WTC11 (cell line): ENCODE results near the gene POLR2C. TPM values are rescaled to one million over a fixed set of nuclear protein-coding genes. Genes with fewer than 3 reads are reported as not detected.

Experiments
- ATAC-seq: fragments of 200-7000 bp; cut with Tn5 transposase; 2 replicates; pipeline ENCODE4 v1.10.0; 2021; ENCODE audit warnings: mild to moderate bottlenecking, moderate library complexity
- CTCF ChIA-PET: fragments of 300-600 bp; sonication (Branson Sonifier 250); formaldehyde crosslinking; loops from one replicate; lab custom pipeline; 2021; ENCODE audit warnings: antibody characterized with exemption; lab: Charles Lee
- POLR2A ChIA-PET: fragments of 350-600 bp; sonication (Branson Sonifier 250); formaldehyde crosslinking; loops from one replicate; lab custom pipeline; 2021; ENCODE audit warnings: antibody characterized with exemption; lab: Charles Lee
- DNase-seq: peaks from one replicate; pipeline ENCODE4 v3.0.0; 2021; ENCODE audit warnings: low spot score
- H3K27ac Mint-ChIP-seq: 2 replicates; pipeline ENCODE4 v1.8.0; 2021; ENCODE audit warnings: mixed read lengths
- H3K27me3 Mint-ChIP-seq: 2 replicates; pipeline ENCODE4 v1.8.0; 2021; ENCODE audit warnings: low read depth, mild to moderate bottlenecking, moderate library complexity, mixed read lengths
- H3K36me3 Mint-ChIP-seq: 2 replicates; pipeline ENCODE4 v1.8.0; 2021; ENCODE audit warnings: mixed read lengths
- H3K4me1 Mint-ChIP-seq: 2 replicates; pipeline ENCODE4 v1.8.0; 2022; ENCODE audit warnings: mixed read lengths
- H3K4me3 Mint-ChIP-seq: 2 replicates; pipeline ENCODE4 v1.8.0; 2021; ENCODE audit warnings: mild to moderate bottlenecking, moderate library complexity, mixed read lengths
- H3K9me3 Mint-ChIP-seq: 2 replicates; pipeline ENCODE4 v1.8.0; 2021; ENCODE audit warnings: mixed read lengths
- AFF4 ChIP-seq: sonication (generic); formaldehyde crosslinking; IDR thresholded peaks from 2 replicates; pipeline ENCODE4 v1.8.1; 2023; ENCODE audit warnings: mild to moderate bottlenecking, missing genetic modification reagents, borderline replicate concordance
- CBFB ChIP-seq: sonication (generic); formaldehyde crosslinking; IDR thresholded peaks from 2 replicates; pipeline ENCODE4 v1.8.1; 2022; ENCODE audit warnings: mild to moderate bottlenecking, low read depth, missing genetic modification reagents
- CTCF ChIP-seq: fragments of 200-600 bp; IDR thresholded peaks from 2 replicates; pipeline ENCODE4 v1.8.0; 2022; ENCODE audit warnings: antibody characterized with exemption
- ELF4 ChIP-seq: sonication (generic); formaldehyde crosslinking; IDR thresholded peaks from 2 replicates; pipeline ENCODE4 v1.8.1; 2022; ENCODE audit warnings: low read depth, mild to moderate bottlenecking, moderate library complexity, missing genetic modification reagents
- FOXK1 ChIP-seq: sonication (generic); formaldehyde crosslinking; IDR thresholded peaks from 2 replicates; pipeline ENCODE4 v1.8.0; 2022; ENCODE audit warnings: mild to moderate bottlenecking, moderate library complexity, missing genetic modification reagents
- FOXP4 ChIP-seq: sonication (generic); formaldehyde crosslinking; IDR thresholded peaks from 2 replicates; pipeline ENCODE4 v1.8.0; 2022; ENCODE audit warnings: mild to moderate bottlenecking, missing genetic modification reagents
- GRHL2 ChIP-seq: fragments of 250-450 bp; sonication (Bioruptor Pico); IDR thresholded peaks from 2 replicates; pipeline ENCODE4 v1.8.0; 2022; ENCODE audit warnings: mild to moderate bottlenecking, moderate library complexity; ENCODE audit not compliant: insufficient replicate concordance, severe bottlenecking
- IRF2 ChIP-seq: sonication (generic); formaldehyde crosslinking; IDR thresholded peaks from 2 replicates; pipeline ENCODE4 v1.8.0; 2022; ENCODE audit warnings: low read depth, missing genetic modification reagents, borderline replicate concordance
- OVOL2 ChIP-seq: fragments of 250-450 bp; sonication (Bioruptor Pico); IDR thresholded peaks from 2 replicates; pipeline ENCODE4 v1.9.0; 2021; ENCODE audit warnings: mild to moderate bottlenecking, borderline replicate concordance
- ZNF121 ChIP-seq: sonication (generic); formaldehyde crosslinking; IDR thresholded peaks from 2 replicates; pipeline ENCODE4 v1.8.0; 2023; ENCODE audit warnings: missing genetic modification reagents
- total RNA-seq: library from RNA; stranded (reverse); gene quantifications from 3 replicates; pipeline ENCODE4 v1.2.3, GENCODE V29; 2021
- TF ChIP-seq, protein P1 (sequence below): sonication (generic); formaldehyde crosslinking; IDR thresholded peaks from 2 replicates; pipeline ENCODE4 v1.8.1; 2022; ENCODE audit warnings: low read depth, mild to moderate bottlenecking, moderate library complexity, missing genetic modification reagents, borderline replicate concordance
- TF ChIP-seq, protein P2 (sequence below): sonication (generic); formaldehyde crosslinking; IDR thresholded peaks from 2 replicates; pipeline ENCODE4 v1.8.1; 2022; ENCODE audit warnings: mild to moderate bottlenecking, missing genetic modification reagents, moderate library complexity, borderline replicate concordance
- TF ChIP-seq, protein P3 (sequence below): fragments of 250-450 bp; sonication (Bioruptor Pico); IDR thresholded peaks from 2 replicates; pipeline ENCODE4 v2.1.2; 2022; ENCODE audit warnings: mild to moderate bottlenecking, moderate library complexity
- TF ChIP-seq, protein P4 (sequence below): fragments of 250-450 bp; sonication (Bioruptor Pico); IDR thresholded peaks from 2 replicates; pipeline ENCODE4 v1.9.0; 2021; ENCODE audit warnings: mild to moderate bottlenecking

The POLR2C gene
- total RNA-seq, 1 experiment from 2014 or later: 75.4 TPM

GRCh38 chr16:57426356-57426755, 36.1 kb upstream of the POLR2C start:
- no peaks in the 10 kb centered on the region for H3K9me3 Mint-ChIP-seq
- peaks cover 39% of the 10 kb centered on the region for H3K36me3 Mint-ChIP-seq
- no peaks in the 10 kb centered on the region for H3K27me3 Mint-ChIP-seq
- TF ChIP-seq GRHL2 (CRISPR knock-in tag): no peak
- no peak for TF ChIP-seq ELF4
- no peak for TF ChIP-seq CBFB
- no peak overlapping the region for H3K27ac Mint-ChIP-seq
- no peak overlapping the region for H3K4me3 Mint-ChIP-seq
- DNase-seq: no peak
- H3K4me1 Mint-ChIP-seq: peaks cover 7% of the 10 kb centered on the region
- no peak for ATAC-seq
- POLR2A ChIA-PET: interaction anchor here (0.7 kb wide), 1 partner anchor 136 kb away, joined by 3 read pairs; no protein-coding TSS in a partner anchor
- CTCF ChIA-PET: interaction anchor here (0.6 to 1.2 kb wide), 2 partner anchors 9 to 10 kb away, joined by 3 read pairs; no protein-coding TSS in a partner anchor

DNA sequence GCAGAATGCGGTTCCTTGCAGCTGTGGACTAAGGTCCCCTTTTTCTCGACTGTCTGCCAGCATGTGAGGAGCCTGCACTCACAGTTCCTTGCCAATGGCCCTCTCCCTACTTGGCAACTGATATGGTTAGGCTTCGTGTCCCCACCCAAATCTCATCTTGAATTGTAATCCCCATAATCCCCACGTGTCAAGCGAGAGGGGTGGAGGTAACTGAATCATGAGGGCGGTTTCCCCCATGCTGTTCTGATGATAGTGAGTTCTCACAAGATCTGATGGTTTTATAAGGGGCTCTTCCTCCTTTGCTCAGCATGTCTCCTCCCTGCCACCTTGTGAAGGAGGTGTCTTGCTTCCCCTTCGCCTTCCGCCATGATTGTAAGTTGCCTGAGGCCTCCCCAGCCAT, 35.2 kb upstream of the POLR2C start:
- Mint-ChIP-seq H3K27ac (0 out of 2 replicates have a peak overlapping the region, but pooled peaks have one; percentile 19), H3K4me3 (no peak overlapping the region), H3K4me1 (peaks cover 4% of the 10 kb centered on the region), H3K36me3 (peaks cover 41% of the 10 kb centered on the region), H3K27me3 (no peaks in the 10 kb centered on the region), H3K9me3 (no peaks in the 10 kb centered on the region)
- ChIA-PET CTCF (interaction anchor here (1.2 kb wide), 1 partner anchor 10 kb away, joined by 3 read pairs; no protein-coding TSS in a partner anchor), POLR2A (no interaction called here)
- TF ChIP-seq, protein P1, sequence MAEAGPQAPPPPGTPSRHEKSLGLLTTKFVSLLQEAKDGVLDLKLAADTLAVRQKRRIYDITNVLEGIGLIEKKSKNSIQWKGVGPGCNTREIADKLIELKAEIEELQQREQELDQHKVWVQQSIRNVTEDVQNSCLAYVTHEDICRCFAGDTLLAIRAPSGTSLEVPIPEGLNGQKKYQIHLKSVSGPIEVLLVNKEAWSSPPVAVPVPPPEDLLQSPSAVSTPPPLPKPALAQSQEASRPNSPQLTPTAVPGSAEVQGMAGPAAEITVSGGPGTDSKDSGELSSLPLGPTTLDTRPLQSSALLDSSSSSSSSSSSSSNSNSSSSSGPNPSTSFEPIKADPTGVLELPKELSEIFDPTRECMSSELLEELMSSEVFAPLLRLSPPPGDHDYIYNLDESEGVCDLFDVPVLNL: no peak
- TF ChIP-seq OVOL2 (CRISPR knock-in tag) (no peak), IRF2 (no peak), CTCF (no peak), FOXP4 (CRISPR knock-in tag) (no peak), AFF4 (no peak), ZNF121 (CRISPR knock-in tag) (no peak), FOXK1 (no peak)
- TF ChIP-seq, protein P2, sequence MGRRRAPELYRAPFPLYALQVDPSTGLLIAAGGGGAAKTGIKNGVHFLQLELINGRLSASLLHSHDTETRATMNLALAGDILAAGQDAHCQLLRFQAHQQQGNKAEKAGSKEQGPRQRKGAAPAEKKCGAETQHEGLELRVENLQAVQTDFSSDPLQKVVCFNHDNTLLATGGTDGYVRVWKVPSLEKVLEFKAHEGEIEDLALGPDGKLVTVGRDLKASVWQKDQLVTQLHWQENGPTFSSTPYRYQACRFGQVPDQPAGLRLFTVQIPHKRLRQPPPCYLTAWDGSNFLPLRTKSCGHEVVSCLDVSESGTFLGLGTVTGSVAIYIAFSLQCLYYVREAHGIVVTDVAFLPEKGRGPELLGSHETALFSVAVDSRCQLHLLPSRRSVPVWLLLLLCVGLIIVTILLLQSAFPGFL (CRISPR knock-in tag): no peak
- TF ChIP-seq, protein P3, sequence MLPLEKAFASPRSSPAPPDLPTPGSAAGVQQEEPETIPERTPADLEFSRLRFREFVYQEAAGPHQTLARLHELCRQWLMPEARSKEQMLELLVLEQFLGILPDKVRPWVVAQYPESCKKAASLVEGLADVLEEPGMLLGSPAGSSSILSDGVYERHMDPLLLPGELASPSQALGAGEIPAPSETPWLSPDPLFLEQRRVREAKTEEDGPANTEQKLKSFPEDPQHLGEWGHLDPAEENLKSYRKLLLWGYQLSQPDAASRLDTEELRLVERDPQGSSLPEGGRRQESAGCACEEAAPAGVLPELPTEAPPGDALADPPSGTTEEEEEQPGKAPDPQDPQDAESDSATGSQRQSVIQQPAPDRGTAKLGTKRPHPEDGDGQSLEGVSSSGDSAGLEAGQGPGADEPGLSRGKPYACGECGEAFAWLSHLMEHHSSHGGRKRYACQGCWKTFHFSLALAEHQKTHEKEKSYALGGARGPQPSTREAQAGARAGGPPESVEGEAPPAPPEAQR: no peak
- TF ChIP-seq, protein P4, sequence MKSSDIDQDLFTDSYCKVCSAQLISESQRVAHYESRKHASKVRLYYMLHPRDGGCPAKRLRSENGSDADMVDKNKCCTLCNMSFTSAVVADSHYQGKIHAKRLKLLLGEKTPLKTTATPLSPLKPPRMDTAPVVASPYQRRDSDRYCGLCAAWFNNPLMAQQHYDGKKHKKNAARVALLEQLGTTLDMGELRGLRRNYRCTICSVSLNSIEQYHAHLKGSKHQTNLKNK (CRISPR knock-in tag): no peak
- no peak for DNase-seq
- ATAC-seq: no peak
